Transverse colon (tissue), 4 donors: ENCODE measurements around the gene HSPG2. TPM values are rescaled to one million over a fixed set of nuclear protein-coding genes. Genes with fewer than 3 reads are reported as not detected.
"Not testable (repeated sequence)": the region's sequence is repeated elsewhere in the genome, so short reads cannot be mapped to it uniquely, and the experiment has no call there.

Source experiments
- DNase-seq: peaks from one replicate; pipeline ENCODE4 v3.0.0-alpha.2; 2019
- H3K27ac ChIP-seq, 4 donors: fragments of 200-600 bp; sonication (generic); 2 replicates each; pipeline ENCODE4 v1.5.1; 2016 to 2018; ENCODE audit warnings: inconsistent platforms in 4 of 4
- H3K27me3 ChIP-seq: fragments of 200-600 bp; sonication (generic); 2 replicates; pipeline ENCODE4 v1.5.1; 2017; ENCODE audit warnings: inconsistent platforms
- H3K36me3 ChIP-seq, 4 donors: fragments of 200-600 bp; sonication (generic); 2 replicates each; pipeline ENCODE4 v1.5.1; 2017 to 2019; ENCODE audit warnings: inconsistent platforms in 4 of 4
- H3K4me1 ChIP-seq, 4 donors: fragments of 200-600 bp; sonication (generic); 2 replicates each; pipeline ENCODE4 v1.5.1; 2017 to 2020; ENCODE audit warnings: inconsistent platforms in 4 of 4
- H3K4me3 ChIP-seq, 4 donors: fragments of 200-600 bp; sonication (generic); 1 replicate in 1 of 4; 2 replicates in 3 of 4; pipeline versions ENCODE4 v1.5.1 to v1.6.1; 2017 to 2019; ENCODE audit warnings: inconsistent platforms in 4 of 4
- H3K9me3 ChIP-seq, 2 donors: fragments of 200-600 bp; sonication (generic); 2 replicates each; pipeline ENCODE4 v1.5.1; 2017 to 2019; ENCODE audit warnings: inconsistent platforms in 2 of 2
- CTCF ChIP-seq, 5 experiments: fragments of 200-600 bp in 3 of 5; fragments of 450-650 bp in 2 of 5; sonication (generic) in 3 of 5; IDR thresholded peaks; 1 replicate in 2 of 5; 2 replicates in 3 of 5; pipeline ENCODE4 v1.5.1; 2016 to 2017; ENCODE audit warnings: antibody characterized with exemption in 5 of 5, inconsistent platforms in 3 of 5, mild to moderate bottlenecking in 2 of 5, moderate library complexity in 1 of 5
- EP300 ChIP-seq: sonication (generic); formaldehyde crosslinking; IDR thresholded peaks from one replicate; pipeline ENCODE4 v1.6.1; 2017; ENCODE audit warnings: antibody characterized with exemption, low read depth
- POLR2A ChIP-seq: fragments of 450-650 bp; IDR thresholded peaks from one replicate; pipeline ENCODE4 v1.6.1; 2016; ENCODE audit warnings: antibody characterized with exemption, mild to moderate bottlenecking, moderate library complexity
- POLR2AphosphoS5 ChIP-seq, 3 donors: sonication (generic); formaldehyde crosslinking; IDR thresholded peaks; one replicate each; pipeline ENCODE4 v1.6.1; 2016; ENCODE audit warnings: antibody characterized with exemption in 3 of 3
- WGBS, 2 donors: methylation state at CpG; one replicate each; pipeline ENCODE4 v1.1.5; 2018; ENCODE audit warnings: low coverage in 1 of 2; 5-methylcytosine and 5-hydroxymethylcytosine counted together
- in situ Hi-C, 4 donors: fragments of 200-750 bp; cut with MboI; loops; one replicate each; pipeline versions ENCODE4 v1.15.0 to v1.15.1; 2017; ENCODE audit warnings: low sequenced_read_pairs in 3 of 4, low pct_ligation_motif_present in 1 of 4, low pct_unique_long_range_greater_than_20kb in 1 of 4
- intact Hi-C: fragments of 100-400 bp; cut with DNase I; formaldehyde crosslinking; loops from one replicate; pipeline ENCODE4 v1.15.1; 2023; ENCODE audit warnings: low total_unique reads
- total RNA-seq, 4 donors: library from RNA; depleted of rRNA; stranded (reverse); fragments of >200 nt; gene quantifications; one replicate each; pipeline ENCODE4 v1.1.0, GENCODE V29; 2016

HSPG2 gene
- total RNA-seq, 4 donors from 2014 or later, result 107 to 343 (median 228) TPM

- Histone ChIP-seq H3K27ac (no peak overlapping the region), H3K27me3 (no peaks in the 10 kb centered on the region), H3K36me3 (no peaks in the 10 kb centered on the region), H3K9me3 (no peaks in the 10 kb centered on the region), H3K4me3 (no peak overlapping the region), H3K4me1 (no peaks in the 10 kb centered on the region)
- DNase-seq, result no peak
- TF ChIP-seq EP300 (no peak), CTCF (IDR thresholded peaks at IDR 0.05) (no peak), POLR2A (no peak), POLR2AphosphoS5 (IDR thresholded peaks at IDR 0.05) (no peak)
- in situ Hi-C loops (no loop called here), intact Hi-C loops (no loop called here)
- 94 to 96% methylated on average over 2 of the region's 2 CpGs for WGBS, 2 donors
Measured at GRCh38 chr1:21794656-21795055, 142.5 kb downstream of the HSPG2 start.

GRCh38 chr1:21793104-21793503 lies 144.0 kb downstream of the HSPG2 start:
- in situ Hi-C loops, result no loop called here
- Histone ChIP-seq H3K36me3 (no peaks in the 10 kb centered on the region), H3K4me1 (no peaks in the 10 kb centered on the region), H3K9me3 (no peaks in the 10 kb centered on the region), H3K27me3 (no peaks in the 10 kb centered on the region), H3K4me3 (no peak overlapping the region), H3K27ac (no peak overlapping the region)
- 83 to 92% methylated on average over 2 of the region's 2 CpGs for WGBS, 2 donors
- intact Hi-C loops, result no loop called here
- no peak for DNase-seq
- TF ChIP-seq CTCF (IDR thresholded peaks at IDR 0.05) (no peak), EP300 (no peak), POLR2A (no peak)

GRCh38 chr1:21786640-21787039 lies 150.5 kb downstream of the HSPG2 start:
- no peaks in the 10 kb centered on the region for H3K9me3 ChIP-seq
- H3K27me3 ChIP-seq, result no peaks in the 10 kb centered on the region
- intact Hi-C loops, result no loop called here
- no peaks in the 10 kb centered on the region for H3K36me3 ChIP-seq
- no peak overlapping the region for H3K27ac ChIP-seq
- H3K4me3 ChIP-seq, result no peak overlapping the region
- no peak for DNase-seq
- 83 to 85% methylated on average over 2 of the region's 2 CpGs for WGBS, 2 donors
- TF ChIP-seq POLR2A, result no peak
- TF ChIP-seq EP300, result no peak
- TF ChIP-seq POLR2AphosphoS5 (IDR thresholded peaks at IDR 0.05), result no peak
- in situ Hi-C loops, result no loop called here
- peaks cover 1 to 16% (median 6%) of the 10 kb centered on the region in 4 donors for H3K4me1 ChIP-seq

- intact Hi-C loops, H3K4me3 ChIP-seq, DNase-seq, H3K9me3 ChIP-seq, H3K27ac ChIP-seq, in situ Hi-C loops, H3K36me3 ChIP-seq, H3K27me3 ChIP-seq: not testable (repeated sequence)
- WGBS, 2 donors, result 90% methylated on average over 9 of the region's 9 CpGs; no CpG with 5 or more reads in 1 of the 2 donors
- peaks cover 7 to 25% (median 14%) of the 10 kb centered on the region in 4 donors for H3K4me1 ChIP-seq
Measured at GRCh38 chr1:21785764-21786163, 151.3 kb downstream of the HSPG2 start.

GRCh38 chr1:21783679-21784603 lies 153.2 kb downstream of the HSPG2 start:
- in situ Hi-C loops, result no loop called here
- H3K4me3 ChIP-seq, result peak overlapping the region in 3 of 4 donors; percentile 51 to 99 (median 86)
- peak overlapping the region; percentile 96 to 100 (median 98) for H3K27ac ChIP-seq
- 54 to 71% methylated on average over 17 to 32 of the region's 32 CpGs for WGBS, 2 donors
- TF ChIP-seq POLR2A (no peak), POLR2AphosphoS5 (IDR thresholded peaks at IDR 0.05) (no peak), EP300 (no peak), CTCF (IDR thresholded peaks at IDR 0.05) (no peak)
- H3K27me3 ChIP-seq, result no peaks in the 10 kb centered on the region
- no peaks in the 10 kb centered on the region for H3K9me3 ChIP-seq
- H3K36me3 ChIP-seq, result no peaks in the 10 kb centered on the region
- peaks cover 7 to 39% (median 18%) of the 10 kb centered on the region in 4 donors for H3K4me1 ChIP-seq
- intact Hi-C loops, result no loop called here
- peak; percentile 15 for DNase-seq
